Measurements from ENCODE around the gene CWC27. TPM values are rescaled to one million over a fixed set of nuclear protein-coding genes. Genes with fewer than 3 reads are reported as not detected.
"Not testable (repeated sequence)": the region's sequence is repeated elsewhere in the genome, so short reads cannot be mapped to it uniquely, and the experiment has no call there.

Gene CWC27
- total and polyA plus RNA-seq, 2 of the 13 experiments (the other 11 are each of a cell fraction or from before 2014, with no cell fraction given), result 21.1 to 25.7 TPM

DNA sequence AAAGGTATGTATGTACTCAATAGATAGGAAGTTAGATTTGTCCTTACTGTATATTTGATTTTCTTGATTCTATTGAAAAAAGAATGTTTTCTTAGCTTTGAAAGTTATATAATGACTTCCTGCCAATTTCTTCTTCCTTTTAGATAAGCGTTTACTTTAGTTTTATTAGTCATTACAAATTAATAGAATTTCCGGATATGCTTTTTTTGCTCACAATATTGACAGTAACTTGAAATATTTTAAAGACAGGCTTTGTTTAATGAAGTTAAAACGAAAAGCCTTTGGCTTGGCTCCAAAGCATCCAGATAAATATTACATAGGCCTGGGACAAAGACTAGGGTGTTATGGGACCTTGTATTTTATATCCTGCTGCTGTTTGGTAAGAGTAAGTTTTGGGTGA is 49.5 kb downstream of the CWC27 start (continued):
- TF ChIP-seq SAP130 (CRISPR knock-in tag; IDR thresholded peaks at IDR 0.05; ENCODE audit: low read depth), result 0 out of 2 replicates have a peak, but pooled peaks have one; percentile 17
- TF ChIP-seq, protein P1, sequence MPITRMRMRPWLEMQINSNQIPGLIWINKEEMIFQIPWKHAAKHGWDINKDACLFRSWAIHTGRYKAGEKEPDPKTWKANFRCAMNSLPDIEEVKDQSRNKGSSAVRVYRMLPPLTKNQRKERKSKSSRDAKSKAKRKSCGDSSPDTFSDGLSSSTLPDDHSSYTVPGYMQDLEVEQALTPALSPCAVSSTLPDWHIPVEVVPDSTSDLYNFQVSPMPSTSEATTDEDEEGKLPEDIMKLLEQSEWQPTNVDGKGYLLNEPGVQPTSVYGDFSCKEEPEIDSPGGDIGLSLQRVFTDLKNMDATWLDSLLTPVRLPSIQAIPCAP (CRISPR knock-in tag; IDR thresholded peaks at IDR 0.05; ENCODE audit: low read depth), result no peak
- no peak for TF ChIP-seq YEATS2 (CRISPR knock-in tag; IDR thresholded peaks at IDR 0.05; ENCODE audit: borderline replicate concordance)
- peak; percentile 52 for TF ChIP-seq CREM (IDR thresholded peaks at IDR 0.05)
- no peak for TF ChIP-seq CREM (CRISPR knock-in tag; IDR thresholded peaks at IDR 0.05)
- peak; percentile 46 for TF ChIP-seq MED1 (CRISPR knock-in tag; IDR thresholded peaks at IDR 0.05)
- TF ChIP-seq ZBTB21 (CRISPR knock-in tag; IDR thresholded peaks at IDR 0.05), result no peak
- peak; percentile 60; the same call in 1 of the 2 replicates for TF ChIP-seq NFIC (IDR thresholded peaks at IDR 0.05; ENCODE audit: low read length)

DNA sequence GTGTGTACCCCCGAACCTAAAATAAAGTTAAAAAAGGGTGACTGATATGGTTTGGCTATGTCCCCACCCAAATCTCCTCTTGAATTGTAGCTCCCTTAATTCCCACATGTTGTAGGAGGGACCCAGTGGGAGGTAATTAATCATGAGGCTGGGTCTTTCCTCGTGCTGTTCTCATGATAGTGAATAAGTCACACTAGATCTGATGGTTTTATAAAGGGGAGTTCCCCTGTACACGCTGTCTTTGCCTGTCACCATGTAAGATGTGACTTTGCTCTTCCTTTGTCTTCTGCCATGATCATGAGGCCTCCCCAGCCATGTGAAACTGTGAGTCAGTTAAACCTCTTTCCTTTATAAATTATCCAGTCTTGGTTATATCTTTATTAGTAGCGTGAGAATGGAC is 50.6 kb downstream of the CWC27 start:
- WGBS (ENCODE audit: low lambda C conversion rate), result 98% methylated on average over 4 of the region's 4 CpGs
- H3K9ac ChIP-seq (ENCODE audit: insufficient read depth, low read depth, low read length); FAIRE-seq; H3K36me3 ChIP-seq (replicated peaks in 1 of 2; ENCODE audit: control insufficient read depth in 1 of 2, insufficient read depth in 2 of 2, low read length in 2 of 2); H3K79me2 ChIP-seq (ENCODE audit: insufficient read depth, low read length); CTCF ChIA-PET (ENCODE audit: low intra/inter-chr PET ratio, low total read pairs); H3K27me3 ChIP-seq (ENCODE audit: control insufficient read depth in 1 of 2, insufficient read depth in 2 of 2, low read length in 2 of 2); DNase-seq (ENCODE audit: low spot score); intact Hi-C loops (cut with micrococcal nuclease; ENCODE audit: unreplicated experiment); POLR2A ChIA-PET; H3K27ac ChIP-seq (ENCODE audit: extremely low read length, insufficient read depth, low read length); BruUV-seq (replicated peaks); in situ Hi-C loops (cut with HindIII; ENCODE audit: extremely low pct_ligation_motif_present, low pct_unique_long_range_greater_than_20kb); H3K4me3 ChIP-seq (replicated peaks in 1 of 3; ENCODE audit: insufficient read depth in 1 of 3, low read depth in 2 of 3, low read length in 3 of 3); H3K9me3 ChIP-seq (ENCODE audit: low read length); H3K4me2 ChIP-seq (ENCODE audit: low read depth, low read length); ATAC-seq; H4K20me1 ChIP-seq (ENCODE audit: insufficient read depth, low read length); H2AFZ ChIP-seq (ENCODE audit: low read length): not testable (repeated sequence)
- peaks cover 24% of the 10 kb centered on the region for H3K4me1 ChIP-seq (ENCODE audit: insufficient read depth, low read length)

DNA sequence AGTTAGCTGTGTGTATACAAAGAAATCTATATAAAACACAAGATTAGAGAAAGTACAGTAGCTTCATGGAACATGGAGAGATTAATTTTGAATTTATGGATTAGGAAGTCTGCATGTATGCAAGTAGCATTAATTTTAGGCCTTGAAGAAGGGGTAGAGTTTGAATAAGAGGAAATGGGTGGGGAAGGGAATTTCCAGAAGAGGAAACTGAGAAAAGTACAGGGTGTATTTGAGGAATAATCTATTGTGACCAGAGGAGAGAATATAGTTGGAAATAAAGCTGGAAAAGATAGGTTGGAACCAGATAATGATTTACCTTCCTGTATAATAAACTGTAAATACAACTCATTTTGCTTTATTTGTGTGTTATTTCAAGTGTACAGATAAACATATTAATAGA is 53.6 kb downstream of the CWC27 start:
- Histone ChIP-seq H3K27ac (ENCODE audit: extremely low read length, insufficient read depth, low read length) (no peak overlapping the region), H3K36me3 (replicated peaks in 1 of 2; ENCODE audit: control insufficient read depth in 1 of 2, insufficient read depth in 2 of 2, low read length in 2 of 2) (no peaks in the 10 kb centered on the region; a peak in 1 of 5 replicates), H3K27me3 (ENCODE audit: control insufficient read depth in 1 of 2, insufficient read depth in 2 of 2, low read length in 2 of 2) (no peaks in the 10 kb centered on the region), H3K4me1 (ENCODE audit: insufficient read depth, low read length) (peaks cover 23% of the 10 kb centered on the region), H3K9me3 (ENCODE audit: low read length) (no peaks in the 10 kb centered on the region), H3K4me2 (ENCODE audit: low read depth, low read length) (no peak overlapping the region), H4K20me1 (ENCODE audit: insufficient read depth, low read length) (no peaks in the 10 kb centered on the region), H2AFZ (ENCODE audit: low read length) (no peak overlapping the region), H3K4me3 (replicated peaks in 1 of 3; ENCODE audit: insufficient read depth in 1 of 3, low read depth in 2 of 3, low read length in 3 of 3) (no peak overlapping the region), H3K9ac (ENCODE audit: insufficient read depth, low read depth, low read length) (no peak overlapping the region), H3K79me2 (ENCODE audit: insufficient read depth, low read length) (no peaks in the 10 kb centered on the region)
- no peak for DNase-seq (ENCODE audit: low spot score)
- no TSS peak for BruUV-seq (replicated peaks)
- ATAC-seq, result no peak
- intact Hi-C loops (cut with micrococcal nuclease; ENCODE audit: unreplicated experiment) (no loop called here), in situ Hi-C loops (cut with HindIII; ENCODE audit: extremely low pct_ligation_motif_present, low pct_unique_long_range_greater_than_20kb) (no loop called here)
- POLR2A ChIA-PET, result no interaction called here
- CTCF ChIA-PET (ENCODE audit: low intra/inter-chr PET ratio, low total read pairs), result no interaction called here
- no peak for FAIRE-seq
- TF ChIP-seq ZNF761 (CRISPR knock-in tag; conservative IDR thresholded peaks at IDR 0.05) (no peak), REXO4 (CRISPR knock-in tag; IDR thresholded peaks at IDR 0.05; ENCODE audit: borderline replicate concordance) (no peak), ZNF230 (CRISPR knock-in tag; IDR thresholded peaks at IDR 0.05) (no peak), ELF4 (CRISPR knock-in tag; IDR thresholded peaks at IDR 0.05; ENCODE audit: borderline replicate concordance) (no peak), GATAD2A (CRISPR knock-in tag; IDR thresholded peaks at IDR 0.05) (no peak)
- TF ChIP-seq, protein P2, sequence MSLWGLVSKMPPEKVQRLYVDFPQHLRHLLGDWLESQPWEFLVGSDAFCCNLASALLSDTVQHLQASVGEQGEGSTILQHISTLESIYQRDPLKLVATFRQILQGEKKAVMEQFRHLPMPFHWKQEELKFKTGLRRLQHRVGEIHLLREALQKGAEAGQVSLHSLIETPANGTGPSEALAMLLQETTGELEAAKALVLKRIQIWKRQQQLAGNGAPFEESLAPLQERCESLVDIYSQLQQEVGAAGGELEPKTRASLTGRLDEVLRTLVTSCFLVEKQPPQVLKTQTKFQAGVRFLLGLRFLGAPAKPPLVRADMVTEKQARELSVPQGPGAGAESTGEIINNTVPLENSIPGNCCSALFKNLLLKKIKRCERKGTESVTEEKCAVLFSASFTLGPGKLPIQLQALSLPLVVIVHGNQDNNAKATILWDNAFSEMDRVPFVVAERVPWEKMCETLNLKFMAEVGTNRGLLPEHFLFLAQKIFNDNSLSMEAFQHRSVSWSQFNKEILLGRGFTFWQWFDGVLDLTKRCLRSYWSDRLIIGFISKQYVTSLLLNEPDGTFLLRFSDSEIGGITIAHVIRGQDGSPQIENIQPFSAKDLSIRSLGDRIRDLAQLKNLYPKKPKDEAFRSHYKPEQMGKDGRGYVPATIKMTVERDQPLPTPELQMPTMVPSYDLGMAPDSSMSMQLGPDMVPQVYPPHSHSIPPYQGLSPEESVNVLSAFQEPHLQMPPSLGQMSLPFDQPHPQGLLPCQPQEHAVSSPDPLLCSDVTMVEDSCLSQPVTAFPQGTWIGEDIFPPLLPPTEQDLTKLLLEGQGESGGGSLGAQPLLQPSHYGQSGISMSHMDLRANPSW (CRISPR knock-in tag; IDR thresholded peaks at IDR 0.05; ENCODE audit: borderline replicate concordance), result no peak
